ENCODE results near the gene CCDC112. TPM values are rescaled to one million over a fixed set of nuclear protein-coding genes. Genes with fewer than 3 reads are reported as not detected.

CCDC112 gene
- total and polyA plus RNA-seq, 2 of the 4 experiments (the other 2 are of a cell fraction) = 2.0 to 2.3 TPM

DNA sequence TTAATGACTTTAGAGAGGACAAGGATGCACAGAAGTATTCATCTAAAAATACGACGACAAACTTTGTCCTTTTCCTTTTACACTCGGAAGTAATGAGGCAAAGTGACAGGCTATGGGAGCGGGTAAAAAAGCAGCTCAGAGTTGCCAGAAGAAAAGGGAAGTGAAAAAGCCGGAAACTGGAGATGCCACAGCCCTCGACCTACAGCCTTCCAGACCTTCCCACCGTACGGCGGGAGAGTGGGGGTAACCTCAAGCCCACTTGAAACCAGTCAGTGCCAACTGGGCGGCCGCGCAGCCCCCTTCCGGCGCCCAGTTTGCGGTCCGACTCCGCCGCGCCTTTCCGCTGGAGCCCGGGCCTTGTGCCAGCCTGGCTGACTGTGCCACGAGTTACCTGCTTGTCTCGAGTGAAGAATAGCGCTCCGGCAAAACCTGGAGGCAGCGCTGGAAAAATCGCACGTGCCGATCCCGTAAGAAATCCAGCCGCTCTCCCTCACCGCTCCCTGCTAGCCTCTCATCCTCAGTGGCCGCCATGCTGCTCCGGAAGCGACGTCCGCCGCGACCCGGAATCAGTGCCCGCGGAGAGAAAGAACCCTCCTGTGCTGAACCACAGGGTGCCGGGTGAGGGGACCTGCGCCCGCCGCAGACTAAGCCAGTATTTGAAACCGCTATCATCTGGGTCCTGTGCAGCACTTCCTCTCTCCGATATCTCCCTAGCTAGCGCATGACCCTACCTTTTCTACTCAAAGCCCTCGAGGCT lies 34.0 kb downstream of the CCDC112 start, which contains the start of gene PGGT1B:
TSS of gene PGGT1B (minus strand) at position 557 of the 757 bp plus-strand sequence. CDS start at position 531, 26 bp downstream.
- Histone ChIP-seq H3K18ac (ENCODE audit: low read depth, low read length) (peak within 1 kb of the TSS; percentile 98), H3K9me3 (ENCODE audit: control insufficient read depth, insufficient read depth, low read length) (no peaks in the 10 kb centered on the region), H3K79me1 (ENCODE audit: low read depth in 1 of 2, low read length in 2 of 2) (peaks cover 19 to 36% of the 10 kb centered on the region in 2 experiments; a peak in 3 of 4 replicates), H4K5ac (ENCODE audit: low read depth, low read length) (peak within 1 kb of the TSS; percentile 100), H2AFZ (replicated peaks; ENCODE audit: low read length, poor library complexity) (peak within 1 kb of the TSS; percentile 89), H2BK20ac (ENCODE audit: low read depth, low read length) (no peak within 1 kb of the TSS), H2BK15ac (ENCODE audit: low read depth, low read length) (0 out of 3 replicates have a peak within 1 kb of the TSS, but pooled peaks have one; percentile 17), H3K4me2 (ENCODE audit: low read depth, low read length) (peak within 1 kb of the TSS; percentile 99), H3K27me3 (ENCODE audit: control insufficient read depth, insufficient read depth, low read length) (no peaks in the 10 kb centered on the region), H3K9me1 (ENCODE audit: insufficient read depth, low read length) (no peaks in the 10 kb centered on the region; the same call in 1 of the 2 replicates), H3K14ac (replicated peaks; ENCODE audit: low read depth, low read length) (peak within 1 kb of the TSS; percentile 90), H3K4me1 (ENCODE audit: control insufficient read depth, insufficient read depth, low read length) (peaks cover 7% of the 10 kb centered on the region; the same call in 1 of the 2 replicates), H4K20me1 (ENCODE audit: insufficient read depth, low read length) (peaks cover 15% of the 10 kb centered on the region; the same call in 1 of the 2 replicates), H2AK5ac (ENCODE audit: low read depth, low read length) (no peak within 1 kb of the TSS), H3K36me3 (ENCODE audit: control insufficient read depth, insufficient read depth, low read length) (peaks cover 3% of the 10 kb centered on the region; the same call in 1 of the 2 replicates), H3K9ac (ENCODE audit: low read depth, low read length) (peak within 1 kb of the TSS; percentile 97), H2AK9ac (replicated peaks; ENCODE audit: low read depth, low read length, poor library complexity) (peak within 1 kb of the TSS; percentile 39), H3K23ac (ENCODE audit: low read depth, low read length) (peak within 1 kb of the TSS; percentile 90), H4K91ac (ENCODE audit: insufficient read depth, low read depth, low read length) (peak within 1 kb of the TSS; percentile 93), H3K4ac (ENCODE audit: low read depth, low read length) (peak within 1 kb of the TSS; percentile 87), H3K56ac (ENCODE audit: extremely low read depth, insufficient read depth, low read length) (peak within 1 kb of the TSS; percentile 89), H2BK5ac (ENCODE audit: low read depth, low read length, poor library complexity, severe bottlenecking) (peak within 1 kb of the TSS; percentile 85), H3K27ac (ENCODE audit: insufficient read depth, low read length) (peak within 1 kb of the TSS; percentile 91), H4K8ac (ENCODE audit: low read depth in 2 of 2, low read length in 2 of 2) (peak within 1 kb of the TSS; percentile 99 to 100), H3K4me3 (ENCODE audit: insufficient read depth, low read depth, low read length) (peak within 1 kb of the TSS; percentile 79), H2BK120ac (ENCODE audit: low read depth, low read length) (peak within 1 kb of the TSS; percentile 75)
- ChIA-PET POLR2A (ENCODE audit: unreplicated experiment) (no interaction called here), CTCF (interaction anchor here (0.6 kb wide), 2 partner anchors 65 to 1444 kb away, joined by 3 read pairs; no protein-coding TSS in a partner anchor)
- DNase-seq = peak; percentile 55
- TSS peak; percentile 52 for BruUV-seq (replicated peaks)
- TF ChIP-seq RFX5 (IDR thresholded peaks at IDR 0.05; ENCODE audit: low read depth, low read length) = no peak
- TF ChIP-seq, protein P1, sequence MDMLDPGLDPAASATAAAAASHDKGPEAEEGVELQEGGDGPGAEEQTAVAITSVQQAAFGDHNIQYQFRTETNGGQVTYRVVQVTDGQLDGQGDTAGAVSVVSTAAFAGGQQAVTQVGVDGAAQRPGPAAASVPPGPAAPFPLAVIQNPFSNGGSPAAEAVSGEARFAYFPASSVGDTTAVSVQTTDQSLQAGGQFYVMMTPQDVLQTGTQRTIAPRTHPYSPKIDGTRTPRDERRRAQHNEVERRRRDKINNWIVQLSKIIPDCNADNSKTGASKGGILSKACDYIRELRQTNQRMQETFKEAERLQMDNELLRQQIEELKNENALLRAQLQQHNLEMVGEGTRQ (IDR thresholded peaks at IDR 0.05; ENCODE audit: low read depth, low read length) = no peak
- no peak for TF ChIP-seq FOS (IDR thresholded peaks at IDR 0.05; ENCODE audit: low read depth, low read length)
- no peak for TF ChIP-seq MAFK (IDR thresholded peaks at IDR 0.05; ENCODE audit: low read depth, low read length)
- no peak for TF ChIP-seq SMC3 (IDR thresholded peaks at IDR 0.05; ENCODE audit: low read depth, low read length)
- TF ChIP-seq CHD1 (IDR thresholded peaks at IDR 0.05; ENCODE audit: low read depth, low read length) = no peak
- peak; percentile 78 for TF ChIP-seq POLR2A (IDR thresholded peaks at IDR 0.05; ENCODE audit: low read depth, low read length)
- no peak for TF ChIP-seq CEBPB (IDR thresholded peaks at IDR 0.05; ENCODE audit: low read depth, low read length)
- peak; percentile 51; the same call in 1 of the 2 replicates for TF ChIP-seq BHLHE40 (IDR thresholded peaks at IDR 0.05; ENCODE audit: low read depth, low read length)
- no peak for TF ChIP-seq MAZ (IDR thresholded peaks at IDR 0.05; ENCODE audit: borderline replicate concordance, low read depth, low read length)
- TF ChIP-seq NFE2L2 (IDR thresholded peaks at IDR 0.05; ENCODE audit: low read depth, low read length) = no peak
- no peak for TF ChIP-seq RAD21 (IDR thresholded peaks at IDR 0.05; ENCODE audit: low read length)
- TF ChIP-seq, protein P2, sequence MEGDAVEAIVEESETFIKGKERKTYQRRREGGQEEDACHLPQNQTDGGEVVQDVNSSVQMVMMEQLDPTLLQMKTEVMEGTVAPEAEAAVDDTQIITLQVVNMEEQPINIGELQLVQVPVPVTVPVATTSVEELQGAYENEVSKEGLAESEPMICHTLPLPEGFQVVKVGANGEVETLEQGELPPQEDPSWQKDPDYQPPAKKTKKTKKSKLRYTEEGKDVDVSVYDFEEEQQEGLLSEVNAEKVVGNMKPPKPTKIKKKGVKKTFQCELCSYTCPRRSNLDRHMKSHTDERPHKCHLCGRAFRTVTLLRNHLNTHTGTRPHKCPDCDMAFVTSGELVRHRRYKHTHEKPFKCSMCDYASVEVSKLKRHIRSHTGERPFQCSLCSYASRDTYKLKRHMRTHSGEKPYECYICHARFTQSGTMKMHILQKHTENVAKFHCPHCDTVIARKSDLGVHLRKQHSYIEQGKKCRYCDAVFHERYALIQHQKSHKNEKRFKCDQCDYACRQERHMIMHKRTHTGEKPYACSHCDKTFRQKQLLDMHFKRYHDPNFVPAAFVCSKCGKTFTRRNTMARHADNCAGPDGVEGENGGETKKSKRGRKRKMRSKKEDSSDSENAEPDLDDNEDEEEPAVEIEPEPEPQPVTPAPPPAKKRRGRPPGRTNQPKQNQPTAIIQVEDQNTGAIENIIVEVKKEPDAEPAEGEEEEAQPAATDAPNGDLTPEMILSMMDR (conservative IDR thresholded peaks at IDR 0.05; ENCODE audit: low read depth, low read length) = no peak
- no peak for TF ChIP-seq RCOR1 (IDR thresholded peaks at IDR 0.05; ENCODE audit: insufficient replicate concordance, low read length)
- TF ChIP-seq MXI1 (IDR thresholded peaks at IDR 0.05; ENCODE audit: borderline replicate concordance, low read depth, low read length) = peak; percentile 61; the same call in 1 of the 2 replicates
- ATAC-seq (ENCODE audit: low read depth) = peak; percentile 93
- dilution Hi-C loops (cut with HindIII; ENCODE audit: low sequenced_read_pairs, unreplicated experiment) (no loop called here), in situ Hi-C loops (cut with MboI; ENCODE audit: low sequenced_read_pairs) (no loop called here), intact Hi-C loops (cut with micrococcal nuclease) (loop anchor here (1.0 to 5.0 kb wide), 2 partner anchors 35 to 93 kb away; partner anchors contain the start of genes CCDC112 and TRIM36)
- 0% methylated on average over 9 of the region's 50 CpGs; no CpG with 5 or more reads in 1 of the 2 experiments for WGBS, 2 experiments (ENCODE audit: extremely low coverage in 2 of 2, insufficient read length in 1 of 2)

Measured in IMR-90 (cell line).